ENCODE data around the gene NOS1. TPM values are rescaled to one million over a fixed set of nuclear protein-coding genes. Genes with fewer than 3 reads are reported as not detected.

NOS1 gene
- total and polyA plus RNA-seq, 2 of the 8 experiments (the other 6 are each of a cell fraction or from before 2014, with no cell fraction given): 1.5 to 2.0 TPM

DNA sequence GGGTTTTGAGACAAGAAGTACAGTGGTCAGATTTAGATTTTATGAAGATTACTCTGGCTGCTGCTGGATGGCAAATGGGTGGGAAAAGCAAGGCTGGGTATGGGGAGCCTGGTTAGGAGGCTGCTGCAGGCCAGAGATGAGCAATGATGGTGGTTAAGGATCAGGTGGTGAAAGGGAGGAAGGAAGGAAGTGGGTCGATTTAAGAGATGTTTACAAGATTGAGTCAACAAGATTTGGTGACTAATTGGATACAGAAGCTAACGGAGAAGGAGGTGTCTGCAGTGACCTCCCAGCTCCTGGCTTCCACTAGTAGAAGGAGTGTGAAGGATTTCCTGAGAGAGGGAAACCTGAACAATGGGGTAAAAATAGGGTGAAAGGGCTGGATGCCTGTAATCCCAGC, 18.7 kb downstream of the NOS1 start:
- WGBS, 2 experiments (ENCODE audit: extremely low coverage in 1 of 2, insufficient coverage in 1 of 2, insufficient read length in 1 of 2, insufficient replicate concordance in 2 of 2, low coverage in 1 of 2, low lambda C conversion rate in 2 of 2, missing lambda C conversion rate in 1 of 2): 77 to 100% methylated on average over 1 to 2 of the region's 2 CpGs
- no peak overlapping the region for H3K4me2 ChIP-seq (ENCODE audit: insufficient read depth in 1 of 2, low read depth in 2 of 2, low read length in 2 of 2)
- CTCF ChIA-PET (ENCODE audit: partially characterized antibody): interaction anchor here (0.5 to 1.8 kb wide), 3 partner anchors 12 to 507 kb away, joined by 4 to 6 read pairs (median 5); no protein-coding TSS in a partner anchor
- DNase-seq (ENCODE audit: low read depth in 1 of 2, low spot score in 2 of 2): no peak
- H3K9ac ChIP-seq (replicated peaks in 1 of 4; ENCODE audit: extremely low read depth in 1 of 4, low read depth in 3 of 4, low read length in 3 of 4): no peak overlapping the region
- no peak overlapping the region for H4K8ac ChIP-seq (ENCODE audit: extremely low read depth, insufficient read depth, low read length)
- H3K14ac ChIP-seq (ENCODE audit: insufficient read length): no peak overlapping the region
- no peak overlapping the region for H4K5ac ChIP-seq (ENCODE audit: insufficient read length, low read depth, low read length)
- H3K56ac ChIP-seq (replicated peaks; ENCODE audit: insufficient read length, low read depth, low read length): no peak overlapping the region
- no peak overlapping the region for H2BK12ac ChIP-seq (ENCODE audit: low read depth, low read length)
- peaks cover 0 to 5% (median 3%) of the 10 kb centered on the region in 4 experiments; a peak in 3 of 7 replicates for H3K4me1 ChIP-seq (replicated peaks in 1 of 4; ENCODE audit: control insufficient read depth in 3 of 4, insufficient read depth in 4 of 4, low read length in 3 of 4)
- no peak overlapping the region for H4K91ac ChIP-seq (replicated peaks; ENCODE audit: insufficient read length, low read length)
- no peaks in the 10 kb centered on the region for H3K36me3 ChIP-seq (ENCODE audit: control insufficient read depth in 2 of 4, insufficient read depth in 4 of 4, low read length in 3 of 4)
- H2AK5ac ChIP-seq (ENCODE audit: low read depth, low read length): no peak overlapping the region
- no peak overlapping the region for H3K23ac ChIP-seq (ENCODE audit: insufficient read length)
- no peak overlapping the region for H2BK120ac ChIP-seq (replicated peaks; ENCODE audit: low read depth, low read length)
- H3K27ac ChIP-seq (ENCODE audit: low read depth, low read length): no peak overlapping the region
- no peaks in the 10 kb centered on the region for H3K9me3 ChIP-seq (ENCODE audit: insufficient read depth in 2 of 2, low read depth in 1 of 2, low read length in 1 of 2)
- H3K79me1 ChIP-seq (ENCODE audit: low read depth, low read length): no peaks in the 10 kb centered on the region
- no peak overlapping the region for H2BK20ac ChIP-seq (ENCODE audit: low read length)
- no peak overlapping the region for H2BK15ac ChIP-seq (ENCODE audit: low read length)
- H3K18ac ChIP-seq (ENCODE audit: extremely low read depth, low read length): no peak overlapping the region
- POLR2A ChIA-PET (ENCODE audit: partially characterized antibody): no interaction called here
- H2BK5ac ChIP-seq (ENCODE audit: low read depth, low read length): no peak overlapping the region
- H2AFZ ChIP-seq (ENCODE audit: low read length): no peak overlapping the region
- no peaks in the 10 kb centered on the region; the same call in 1 of the 2 replicates for H3K23me2 ChIP-seq (ENCODE audit: low read depth, low read length)
- FAIRE-seq: no peak
- no peaks in the 10 kb centered on the region for H4K20me1 ChIP-seq (replicated peaks in 1 of 2; ENCODE audit: control insufficient read depth in 1 of 2, insufficient read depth in 2 of 2, low read length in 2 of 2)
- no peaks in the 10 kb centered on the region for H3K79me2 ChIP-seq (ENCODE audit: control insufficient read depth in 1 of 2, insufficient read depth in 2 of 2, low read length in 2 of 2)
- H3K27me3 ChIP-seq (replicated peaks in 1 of 4; ENCODE audit: control insufficient read depth in 3 of 4, extremely low read depth in 1 of 4, insufficient read depth in 3 of 4, low read length in 3 of 4): no peaks in the 10 kb centered on the region; a peak in 1 of 7 replicates
- H3K4me3 ChIP-seq (ENCODE audit: extremely low read depth in 1 of 4, insufficient read depth in 2 of 4, low read depth in 3 of 4, low read length in 4 of 4): no peak overlapping the region
- H3K4ac ChIP-seq (replicated peaks; ENCODE audit: insufficient read length, low read depth, low read length): no peak overlapping the region
- TF ChIP-seq RFX5 (IDR thresholded peaks at IDR 0.05; ENCODE audit: borderline replicate concordance, low read depth, low read length): no peak
- TF ChIP-seq PHF8 (conservative IDR thresholded peaks at IDR 0.05; ENCODE audit: low read depth, low read length): no peak
- TF ChIP-seq HDAC2 (IDR thresholded peaks at IDR 0.05; ENCODE audit: borderline replicate concordance in 1 of 2, low read depth in 2 of 2, low read length in 2 of 2): no peak
- TF ChIP-seq SIX5 (IDR thresholded peaks at IDR 0.05; ENCODE audit: low read depth, low read length): no peak
- TF ChIP-seq TAF7 (optimal IDR thresholded peaks at IDR 0.05; ENCODE audit: borderline replicate concordance, low read depth, low read length): no peak
- no peak for TF ChIP-seq RNF2 (IDR thresholded peaks at IDR 0.05; ENCODE audit: borderline replicate concordance, low read depth, low read length, missing control alignments, poor library complexity, severe bottlenecking)
- TF ChIP-seq, protein P1, sequence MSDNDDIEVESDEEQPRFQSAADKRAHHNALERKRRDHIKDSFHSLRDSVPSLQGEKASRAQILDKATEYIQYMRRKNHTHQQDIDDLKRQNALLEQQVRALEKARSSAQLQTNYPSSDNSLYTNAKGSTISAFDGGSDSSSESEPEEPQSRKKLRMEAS (IDR thresholded peaks at IDR 0.05): no peak

Data from H1 (cell line).